ENCODE data around the gene UBQLN4.

Gene UBQLN4

DNA sequence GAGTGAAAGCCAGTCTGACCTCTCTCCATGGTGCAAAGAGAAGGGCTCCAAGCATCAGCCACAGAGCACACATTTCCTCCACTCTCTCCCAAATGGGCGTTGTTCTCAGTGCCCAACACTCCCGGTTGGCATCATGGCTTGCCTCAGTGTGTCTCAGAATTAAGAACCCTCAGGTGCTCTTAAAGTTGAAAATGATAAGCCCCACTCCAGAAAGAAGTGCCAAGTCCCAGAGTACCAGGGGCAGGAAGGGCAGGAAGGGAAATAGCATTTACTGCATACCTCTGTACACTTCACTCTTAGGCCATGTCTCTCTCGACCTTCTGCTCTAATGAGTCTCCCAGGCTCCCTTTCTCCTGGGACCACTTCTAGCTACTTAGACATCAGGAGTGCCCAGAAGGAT is 60.0 kb downstream of the UBQLN4 start:
- Histone ChIP-seq H3K9ac (ENCODE audit: low read length) (no peak overlapping the region), H3K4me2 (ENCODE audit: low read length, poor library complexity, severe bottlenecking) (no peak overlapping the region), H3K36me3 (ENCODE audit: control insufficient read depth in 1 of 2, insufficient read depth in 2 of 2, low read depth in 1 of 2, low read length in 2 of 2) (no peaks in the 10 kb centered on the region), H2BK120ac (ENCODE audit: low read depth, low read length) (no peak overlapping the region), H3K18ac (ENCODE audit: low read depth in 1 of 2, low read length in 2 of 2) (no peak overlapping the region), H3K27ac (ENCODE audit: low read length, poor library complexity, severe bottlenecking) (no peak overlapping the region), H3K9me3 (ENCODE audit: control insufficient read depth, low read length) (no peaks in the 10 kb centered on the region), H3K4me1 (ENCODE audit: control insufficient read depth, insufficient read depth, low read depth, low read length) (peaks cover 3% of the 10 kb centered on the region), H3K23ac (ENCODE audit: low read length in 2 of 2) (no peak overlapping the region), H3K14ac (ENCODE audit: low read length in 2 of 2) (no peak overlapping the region), H2AFZ (ENCODE audit: low read depth, low read length) (no peak overlapping the region), H3K4me3 (ENCODE audit: insufficient read depth in 1 of 2, low read depth in 1 of 2, low read length in 2 of 2) (no peak overlapping the region), H2BK12ac (ENCODE audit: low read length in 2 of 2) (no peak overlapping the region), H4K8ac (ENCODE audit: low read length) (no peak overlapping the region), H2BK5ac (ENCODE audit: low read depth, low read length, poor library complexity, severe bottlenecking) (no peak overlapping the region), H3K27me3 (ENCODE audit: control insufficient read depth in 1 of 2, insufficient read depth in 1 of 2, low read length in 2 of 2) (peaks cover 0 to 5% of the 10 kb centered on the region in 2 experiments), H3K4ac (ENCODE audit: low read depth in 1 of 2, low read length in 2 of 2) (no peak overlapping the region), H2AK5ac (ENCODE audit: low read length, severe bottlenecking) (no peak overlapping the region), H3K79me1 (replicated peaks; ENCODE audit: low read length, poor library complexity, severe bottlenecking) (no peaks in the 10 kb centered on the region), H2BK15ac (ENCODE audit: low read depth, poor library complexity, severe bottlenecking) (no peak overlapping the region), H4K91ac (ENCODE audit: low read length) (no peak overlapping the region)
- DNase-seq = no peak
- WGBS = 79% methylated on average over 3 of the region's 3 CpGs

- WGBS = 92% methylated on average over 4 of the region's 6 CpGs
- Histone ChIP-seq H3K23ac (ENCODE audit: low read length in 2 of 2) (no peak overlapping the region), H3K9me3 (ENCODE audit: control insufficient read depth, low read length) (no peaks in the 10 kb centered on the region)
These were observed 63.4 kb downstream of the UBQLN4 start for GRCh38 chr1:155990005-155990739.

DNA sequence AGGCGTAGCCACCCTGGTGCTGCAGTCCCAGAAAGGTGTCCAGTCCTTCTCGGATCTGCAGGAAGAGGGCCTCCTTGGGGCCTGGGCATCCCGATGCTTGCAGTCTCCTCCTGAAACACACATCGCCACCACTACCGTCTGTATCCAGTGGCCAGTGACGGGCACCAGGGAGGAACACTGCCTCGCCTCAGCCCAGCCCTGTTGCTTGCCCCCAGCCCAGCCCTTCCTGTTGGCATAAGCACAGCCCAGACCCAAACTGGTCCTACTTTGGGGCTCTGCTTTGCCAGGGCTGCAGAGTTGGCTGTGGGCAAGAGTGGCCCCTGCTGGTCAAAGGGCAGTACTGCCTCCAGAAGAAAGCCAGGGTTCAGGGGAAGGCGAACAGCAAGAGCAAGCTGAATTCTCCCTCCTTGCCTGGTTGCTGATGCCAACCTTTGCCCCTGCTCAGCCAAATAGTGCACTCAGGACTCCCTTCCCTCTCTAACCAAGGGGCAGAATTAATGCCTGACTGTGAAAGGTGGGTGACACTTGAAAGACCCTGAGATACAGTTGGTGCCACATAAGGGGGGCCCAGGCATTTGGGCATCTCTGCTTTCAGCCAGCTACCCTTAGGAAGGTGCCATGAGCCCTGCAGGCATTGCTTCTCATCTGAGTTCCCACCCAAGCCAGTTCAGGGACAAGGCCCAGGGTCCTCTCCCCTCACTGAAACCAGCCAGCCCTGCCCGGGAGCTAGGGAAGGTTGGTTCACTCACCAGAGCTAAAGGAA is 64.2 kb downstream of the UBQLN4 start:
- no peak overlapping the region for H3K14ac ChIP-seq (ENCODE audit: low read length in 2 of 2)
- no peak overlapping the region for H3K4ac ChIP-seq (ENCODE audit: low read depth in 1 of 2, low read length in 2 of 2)
- DNase-seq = peak; percentile 66
- peak overlapping the region; percentile 19 to 59 for H2BK12ac ChIP-seq (ENCODE audit: low read length in 2 of 2)
- H3K23ac ChIP-seq (ENCODE audit: low read length in 2 of 2) = no peak overlapping the region
- H3K9ac ChIP-seq (ENCODE audit: low read length) = peak overlapping the region; percentile 82
- H2BK120ac ChIP-seq (ENCODE audit: low read depth, low read length) = no peak overlapping the region
- H2AK5ac ChIP-seq (ENCODE audit: low read length, severe bottlenecking) = no peak overlapping the region
- no peak overlapping the region for H2BK5ac ChIP-seq (ENCODE audit: low read depth, low read length, poor library complexity, severe bottlenecking)
- H2AFZ ChIP-seq (ENCODE audit: low read depth, low read length) = peak overlapping the region; percentile 32
- H3K4me2 ChIP-seq (ENCODE audit: low read length, poor library complexity, severe bottlenecking) = no peak overlapping the region
- H3K4me3 ChIP-seq (ENCODE audit: insufficient read depth in 1 of 2, low read depth in 1 of 2, low read length in 2 of 2) = peak overlapping the region in 1 of 2 experiments; percentile 71
- H4K91ac ChIP-seq (ENCODE audit: low read length) = peak overlapping the region; percentile 73
- H3K9me3 ChIP-seq (ENCODE audit: control insufficient read depth, low read length) = no peaks in the 10 kb centered on the region
- H3K79me1 ChIP-seq (replicated peaks; ENCODE audit: low read length, poor library complexity, severe bottlenecking) = no peaks in the 10 kb centered on the region
- H3K4me1 ChIP-seq (ENCODE audit: control insufficient read depth, insufficient read depth, low read depth, low read length) = peaks cover 3% of the 10 kb centered on the region
- peaks cover 0 to under 1% of the 10 kb centered on the region in 2 experiments for H3K27me3 ChIP-seq (ENCODE audit: control insufficient read depth in 1 of 2, insufficient read depth in 1 of 2, low read length in 2 of 2)
- peak overlapping the region; percentile 16 for H4K8ac ChIP-seq (ENCODE audit: low read length)
- no peak overlapping the region for H2BK15ac ChIP-seq (ENCODE audit: low read depth, poor library complexity, severe bottlenecking)
- no peaks in the 10 kb centered on the region for H3K36me3 ChIP-seq (ENCODE audit: control insufficient read depth in 1 of 2, insufficient read depth in 2 of 2, low read depth in 1 of 2, low read length in 2 of 2)
- 62% methylated on average over 9 of the region's 9 CpGs for WGBS
- no peak overlapping the region for H3K18ac ChIP-seq (ENCODE audit: low read depth in 1 of 2, low read length in 2 of 2)
- H3K27ac ChIP-seq (ENCODE audit: low read length, poor library complexity, severe bottlenecking) = no peak overlapping the region

More at GRCh38 chr1:155990005-155990739, 63.4 kb downstream of the UBQLN4 start:
- Histone ChIP-seq H2AFZ (ENCODE audit: low read depth, low read length) (no peak overlapping the region), H4K91ac (ENCODE audit: low read length) (no peak overlapping the region), H3K4me2 (ENCODE audit: low read length, poor library complexity, severe bottlenecking) (no peak overlapping the region), H3K4me3 (ENCODE audit: insufficient read depth in 1 of 2, low read depth in 1 of 2, low read length in 2 of 2) (no peak overlapping the region), H2AK5ac (ENCODE audit: low read length, severe bottlenecking) (no peak overlapping the region), H2BK12ac (ENCODE audit: low read length in 2 of 2) (no peak overlapping the region), H4K8ac (ENCODE audit: low read length) (no peak overlapping the region), H3K27me3 (ENCODE audit: control insufficient read depth in 1 of 2, insufficient read depth in 1 of 2, low read length in 2 of 2) (peaks cover 0 to 5% of the 10 kb centered on the region in 2 experiments), H3K27ac (ENCODE audit: low read length, poor library complexity, severe bottlenecking) (no peak overlapping the region), H3K36me3 (ENCODE audit: control insufficient read depth in 1 of 2, insufficient read depth in 2 of 2, low read depth in 1 of 2, low read length in 2 of 2) (no peaks in the 10 kb centered on the region), H3K4me1 (ENCODE audit: control insufficient read depth, insufficient read depth, low read depth, low read length) (peaks cover 3% of the 10 kb centered on the region), H2BK5ac (ENCODE audit: low read depth, low read length, poor library complexity, severe bottlenecking) (no peak overlapping the region), H3K18ac (ENCODE audit: low read depth in 1 of 2, low read length in 2 of 2) (no peak overlapping the region), H3K14ac (ENCODE audit: low read length in 2 of 2) (no peak overlapping the region), H2BK120ac (ENCODE audit: low read depth, low read length) (no peak overlapping the region), H2BK15ac (ENCODE audit: low read depth, poor library complexity, severe bottlenecking) (no peak overlapping the region), H3K9ac (ENCODE audit: low read length) (peak overlapping the region; percentile 31), H3K4ac (ENCODE audit: low read depth in 1 of 2, low read length in 2 of 2) (no peak overlapping the region), H3K79me1 (replicated peaks; ENCODE audit: low read length, poor library complexity, severe bottlenecking) (no peaks in the 10 kb centered on the region)
- DNase-seq = no peak

Measured in mesenchymal stem cell (in vitro differentiated cells and primary cell).